ENCODE data around the gene HOXA2. TPM values are rescaled to one million over a fixed set of nuclear protein-coding genes. Genes with fewer than 3 reads are reported as not detected.
A peak's percentile ranks its signal among the peaks of the same experiment; 100 is the strongest.

Gene HOXA2
- total RNA-seq = not detected

GRCh38 chr7:27102581-27103442, at the start of gene HOXA2:
TSS of gene HOXA2 (minus strand) at chr7:27102683. CDS start at chr7:27102500, 183 bp downstream.
- peaks cover 12% of the 10 kb centered on the region for H3K4me1 Mint-ChIP-seq
- H3K27ac Mint-ChIP-seq = no peak within 1 kb of the TSS
- CTCF ChIA-PET = no interaction called here
- peaks cover 79% of the 10 kb centered on the region for H3K27me3 Mint-ChIP-seq
- POLR2A ChIA-PET = no interaction called here
- no peaks in the 10 kb centered on the region for H3K9me3 Mint-ChIP-seq
- H3K36me3 Mint-ChIP-seq (ENCODE audit: low read depth) = peaks cover 18% of the 10 kb centered on the region
- DNase-seq = no peak
- no peak within 1 kb of the TSS for H3K4me3 Mint-ChIP-seq

DNA sequence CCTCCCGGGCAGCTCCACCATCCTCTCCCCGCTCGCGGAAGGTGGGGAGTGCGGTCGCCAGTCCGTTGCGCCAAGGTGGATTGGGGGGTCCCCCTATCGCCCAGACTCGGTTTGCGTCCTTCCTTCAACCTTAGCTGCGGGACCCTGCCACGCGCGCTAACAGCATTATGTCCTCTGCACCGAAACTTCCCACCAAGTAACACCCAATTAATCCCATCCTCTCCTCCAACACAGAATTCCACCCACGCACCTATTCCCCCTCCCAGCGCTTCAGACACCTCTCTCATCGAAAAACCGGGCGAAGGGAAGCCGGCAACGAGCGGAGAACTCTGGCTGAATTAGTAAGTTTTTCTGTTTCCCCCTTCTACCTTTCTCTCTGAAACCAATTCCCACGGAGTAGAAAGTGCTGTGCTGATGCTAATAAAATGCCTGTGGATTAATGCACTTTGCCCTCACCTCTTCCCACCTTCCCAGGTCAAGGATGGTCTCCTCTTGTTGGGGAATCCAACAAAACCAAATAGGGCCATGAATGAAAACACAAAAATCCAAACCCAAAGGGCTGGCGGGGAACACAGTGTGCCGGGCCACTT, 49.0 kb upstream of the HOXA2 start:
- DNase-seq = no peak
- Mint-ChIP-seq H3K27ac (peak overlapping the region; percentile 31), H3K4me3 (peak overlapping the region; percentile 39), H3K36me3 (ENCODE audit: low read depth) (peaks cover 1% of the 10 kb centered on the region), H3K9me3 (no peaks in the 10 kb centered on the region), H3K4me1 (peaks cover 27% of the 10 kb centered on the region), H3K27me3 (peaks cover 90% of the 10 kb centered on the region)
- POLR2A ChIA-PET = interaction anchor here (1.0 kb wide), 1 partner anchor 21 kb away, joined by 3 read pairs; no protein-coding TSS in a partner anchor
- CTCF ChIA-PET = interaction anchor here (0.8 to 3.0 kb wide), 12 partner anchors 10 to 104 kb away, joined by 3 to 11 read pairs (median 4); partner anchors contain the start of genes EVX1, HOXA11 and HOXA13

GRCh38 chr7:27150568-27151340, 48.3 kb upstream of the HOXA2 start:
- peaks cover 90% of the 10 kb centered on the region for H3K27me3 Mint-ChIP-seq
- H3K4me3 Mint-ChIP-seq = peak overlapping the region; percentile 39
- H3K36me3 Mint-ChIP-seq (ENCODE audit: low read depth) = peaks cover 1% of the 10 kb centered on the region
- no peaks in the 10 kb centered on the region for H3K9me3 Mint-ChIP-seq
- DNase-seq = peak; percentile 55
- CTCF ChIA-PET = interaction anchor here (0.6 to 3.0 kb wide), 19 partner anchors 10 to 1223 kb away, joined by 3 to 11 read pairs (median 3); partner anchors contain the start of genes EVX1, HOXA11 and HOXA13
- POLR2A ChIA-PET = interaction anchor here (1.0 kb wide), 1 partner anchor 22 kb away, joined by 3 read pairs; no protein-coding TSS in a partner anchor
- H3K27ac Mint-ChIP-seq = no peak overlapping the region
- H3K4me1 Mint-ChIP-seq = peaks cover 27% of the 10 kb centered on the region

GRCh38 chr7:27149842-27150567, 47.5 kb upstream of the HOXA2 start:
- ChIA-PET CTCF (interaction anchor here (0.6 to 3.0 kb wide), 18 partner anchors 10 to 1222 kb away, joined by 3 to 11 read pairs (median 4); partner anchors contain the start of genes EVX1, HOXA11 and HOXA13), POLR2A (no interaction called here)
- Mint-ChIP-seq H3K4me1 (peaks cover 27% of the 10 kb centered on the region), H3K27me3 (peaks cover 83% of the 10 kb centered on the region), H3K9me3 (no peaks in the 10 kb centered on the region), H3K27ac (no peak overlapping the region), H3K36me3 (ENCODE audit: low read depth) (no peaks in the 10 kb centered on the region), H3K4me3 (no peak overlapping the region)
- no peak for DNase-seq

- Mint-ChIP-seq H3K4me3 (no peak overlapping the region), H3K4me1 (peaks cover 24% of the 10 kb centered on the region), H3K36me3 (ENCODE audit: low read depth) (no peaks in the 10 kb centered on the region), H3K9me3 (no peaks in the 10 kb centered on the region), H3K27me3 (peaks cover 73% of the 10 kb centered on the region), H3K27ac (no peak overlapping the region)
- CTCF ChIA-PET = interaction anchor here (1.0 to 2.4 kb wide), 6 partner anchors 9 to 51 kb away, joined by 3 to 10 read pairs (median 4); no protein-coding TSS in a partner anchor
- POLR2A ChIA-PET = interaction anchor here (0.6 kb wide), 1 partner anchor 101 kb away, joined by 3 read pairs; no protein-coding TSS in a partner anchor
- DNase-seq = no peak
Measured at GRCh38 chr7:27148756-27149641, 46.5 kb upstream of the HOXA2 start.

DNA sequence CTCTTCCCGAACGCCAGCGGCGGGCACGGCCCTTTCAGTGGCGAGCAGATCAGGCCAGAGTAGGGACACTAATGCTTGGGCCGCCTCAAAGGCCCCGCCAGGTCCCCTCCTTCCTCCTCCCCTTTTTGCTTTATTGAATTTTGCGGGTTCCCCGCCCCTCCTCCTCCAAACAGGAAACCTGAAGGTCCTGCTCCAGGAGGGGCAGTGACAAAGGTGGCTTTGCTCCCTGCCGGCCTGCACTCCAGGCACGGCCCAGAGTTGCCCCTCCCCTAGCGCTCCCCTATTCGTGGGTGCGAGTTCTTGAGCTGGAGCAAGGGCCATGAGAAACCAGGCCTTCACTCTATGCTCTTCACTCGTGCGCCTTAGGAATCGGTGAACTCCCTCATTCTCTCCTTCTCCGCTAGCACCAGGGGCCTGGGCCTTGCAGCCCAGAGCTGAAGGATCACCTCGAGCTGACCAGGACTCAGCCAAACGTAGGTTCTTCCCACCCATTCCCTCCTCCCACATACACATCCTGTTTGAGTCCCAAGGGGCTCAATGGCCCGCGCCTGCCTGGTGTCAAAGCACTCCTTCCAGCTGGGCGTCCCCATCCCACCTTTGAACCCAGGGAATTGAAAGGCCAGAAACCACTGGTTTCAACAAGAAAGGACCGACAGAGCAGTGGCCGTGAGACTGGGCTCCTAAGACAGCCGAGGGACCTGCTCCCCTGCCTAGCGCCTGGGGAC, 45.7 kb upstream of the HOXA2 start:
- CTCF ChIA-PET = interaction anchor here (1.0 to 2.1 kb wide), 4 partner anchors 13 to 50 kb away, joined by 3 to 10 read pairs (median 3); no protein-coding TSS in a partner anchor
- H3K27me3 Mint-ChIP-seq = peaks cover 65% of the 10 kb centered on the region
- H3K27ac Mint-ChIP-seq = no peak overlapping the region
- H3K9me3 Mint-ChIP-seq = no peaks in the 10 kb centered on the region
- peaks cover 24% of the 10 kb centered on the region for H3K4me1 Mint-ChIP-seq
- H3K4me3 Mint-ChIP-seq = no peak overlapping the region
- DNase-seq = no peak
- POLR2A ChIA-PET = no interaction called here
- no peaks in the 10 kb centered on the region for H3K36me3 Mint-ChIP-seq (ENCODE audit: low read depth)

DNA sequence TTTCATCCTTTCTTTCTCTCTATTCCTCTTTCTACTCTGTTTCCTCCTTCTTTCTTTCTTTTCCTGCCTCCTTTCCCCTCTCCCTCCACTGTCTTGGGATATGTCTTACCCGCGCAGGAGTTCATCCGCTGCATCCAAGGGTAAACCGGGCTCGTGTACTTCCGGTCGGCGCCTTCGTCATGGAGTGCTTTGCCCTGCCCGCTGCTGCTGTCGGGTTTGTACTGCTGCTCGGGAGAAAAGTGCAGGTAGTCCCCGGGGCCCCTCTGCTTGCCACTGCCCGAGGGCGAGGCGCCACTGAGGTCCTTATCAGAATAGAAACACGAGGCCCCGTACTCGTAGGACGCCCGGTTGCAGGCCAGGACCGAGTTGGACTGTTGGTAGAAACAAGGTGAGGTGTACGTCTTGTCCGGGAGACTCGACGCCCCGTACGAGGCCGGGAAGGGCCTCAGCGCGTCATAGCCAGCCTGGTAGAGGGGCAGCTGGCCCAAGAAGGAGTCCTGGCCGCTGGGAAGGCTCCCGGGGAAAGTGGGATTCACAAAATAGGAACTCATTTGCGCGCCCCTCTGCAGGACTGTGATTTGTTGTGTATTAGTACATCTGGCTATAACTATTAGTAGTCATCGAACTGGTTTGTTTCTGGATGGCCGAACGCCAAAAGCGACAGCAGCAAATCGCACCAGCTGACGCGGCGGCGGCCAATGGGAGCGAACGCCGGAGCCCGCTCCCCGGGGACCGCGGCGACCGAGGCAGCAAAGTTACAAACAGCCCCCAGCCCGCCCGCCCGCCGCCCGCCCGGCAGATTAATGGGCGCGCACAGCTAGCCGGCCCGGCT, 44.9 kb upstream of the HOXA2 start, which contains the start of gene HOXA6:
Gene HOXA6 (minus strand): TSS at position 576 of the 832 bp plus-strand sequence. CDS start 25 bp downstream, at position 551.
- Mint-ChIP-seq H3K27me3 (peaks cover 62% of the 10 kb centered on the region), H3K27ac (peak within 1 kb of the TSS; percentile 22)

DNA sequence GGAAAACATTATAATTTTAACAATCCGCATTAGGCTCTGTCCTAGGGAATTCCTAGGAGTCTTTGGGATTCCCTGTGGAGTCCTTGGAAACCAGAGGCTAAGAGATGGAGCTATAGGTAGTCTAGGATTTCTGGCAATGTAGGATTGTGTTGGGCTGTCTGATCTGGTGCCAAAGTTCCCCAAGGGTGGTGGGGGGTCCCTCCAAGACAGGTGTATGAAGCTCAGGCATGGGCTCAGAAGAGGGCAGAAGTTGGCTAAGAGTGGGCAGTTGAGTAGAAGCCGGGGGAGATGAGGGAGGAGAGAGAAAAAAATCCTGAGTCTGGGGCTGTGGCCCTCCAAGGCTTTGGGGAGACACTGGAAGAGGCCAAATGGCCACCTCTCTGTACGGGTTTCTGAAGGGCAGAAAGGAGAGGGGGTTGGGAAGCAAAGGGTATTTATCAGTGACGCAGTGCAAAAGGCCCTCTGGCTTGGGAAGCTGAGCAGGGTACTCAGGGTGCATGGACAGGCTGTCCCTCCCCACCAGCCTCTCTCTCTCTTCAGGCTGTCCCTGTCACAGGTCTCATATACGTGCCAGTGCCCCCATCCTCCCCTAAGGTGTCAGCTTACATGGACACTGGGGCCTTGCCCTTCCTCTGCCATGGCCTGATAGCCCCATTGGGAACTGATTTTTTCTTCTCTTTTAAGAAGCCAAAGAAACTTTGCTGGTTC, 44.2 kb upstream of the HOXA2 start:
- ChIA-PET POLR2A (no interaction called here), CTCF (interaction anchor here (0.6 to 2.1 kb wide), 3 partner anchors 15 to 235 kb away, joined by 3 to 5 read pairs (median 3); no protein-coding TSS in a partner anchor)
- H3K4me1 Mint-ChIP-seq = peaks cover 19% of the 10 kb centered on the region
- no peak for DNase-seq
- no peak overlapping the region for H3K4me3 Mint-ChIP-seq
- no peaks in the 10 kb centered on the region for H3K9me3 Mint-ChIP-seq
- peaks cover 55% of the 10 kb centered on the region for H3K27me3 Mint-ChIP-seq
- no peaks in the 10 kb centered on the region for H3K36me3 Mint-ChIP-seq (ENCODE audit: low read depth)
- no peak overlapping the region for H3K27ac Mint-ChIP-seq

More for the DNA sequence above, 44.9 kb upstream of the HOXA2 start, which contains the start of gene HOXA6:
- no peak within 1 kb of the TSS for H3K4me3 Mint-ChIP-seq
- no peaks in the 10 kb centered on the region for H3K36me3 Mint-ChIP-seq (ENCODE audit: low read depth)
- DNase-seq = no peak
- peaks cover 24% of the 10 kb centered on the region for H3K4me1 Mint-ChIP-seq
- ChIA-PET CTCF (interaction anchor here (1.0 to 1.1 kb wide), 3 partner anchors 47 to 49 kb away, joined by 3 read pairs; no protein-coding TSS in a partner anchor), POLR2A (no interaction called here)
- H3K9me3 Mint-ChIP-seq = no peaks in the 10 kb centered on the region

DNA sequence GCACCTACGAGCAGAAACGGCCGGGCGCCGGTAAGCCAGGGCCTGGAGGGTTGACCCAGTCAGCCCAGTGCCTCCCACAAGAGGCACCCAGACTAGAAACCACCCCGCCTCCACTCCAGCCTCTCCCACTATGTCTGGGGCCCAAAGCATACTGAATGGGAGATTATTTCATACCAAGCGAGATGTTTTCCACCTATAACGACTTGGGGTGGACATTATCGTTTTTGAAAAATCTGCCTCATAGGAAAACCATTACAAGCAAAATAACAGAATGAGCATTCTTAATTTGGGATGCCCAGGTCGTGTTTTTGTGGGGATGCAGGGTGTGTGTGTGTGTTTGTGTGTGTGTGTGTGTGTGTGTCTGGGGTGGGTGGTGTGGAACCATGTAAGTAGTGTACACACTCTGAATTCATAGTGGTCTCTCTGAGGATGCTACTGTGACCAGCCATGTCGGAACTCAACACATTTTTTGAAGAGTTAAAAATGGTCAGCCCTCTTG, 43.5 kb upstream of the HOXA2 start:
- POLR2A ChIA-PET = no interaction called here
- H3K27ac Mint-ChIP-seq = no peak overlapping the region
- peaks cover 12% of the 10 kb centered on the region for H3K4me1 Mint-ChIP-seq
- CTCF ChIA-PET = interaction anchor here (0.6 to 2.1 kb wide), 5 partner anchors 14 to 235 kb away, joined by 3 to 5 read pairs (median 3); no protein-coding TSS in a partner anchor
- DNase-seq = no peak
- H3K4me3 Mint-ChIP-seq = no peak overlapping the region
- no peaks in the 10 kb centered on the region for H3K36me3 Mint-ChIP-seq (ENCODE audit: low read depth)
- peaks cover 51% of the 10 kb centered on the region for H3K27me3 Mint-ChIP-seq
- H3K9me3 Mint-ChIP-seq = no peaks in the 10 kb centered on the region

Measured in activated CD4-positive, alpha-beta T cell treated with anti-CD3 and anti-CD28 coated beads, Interleukin-2, amount 10 ng/mL, durations not matched to agents 7 days and 5 days (primary cell).